Skeletal muscle tissue (tissue), 1 donor: Measurements from ENCODE around the gene IL37. TPM values are rescaled to one million over a fixed set of nuclear protein-coding genes. Genes with fewer than 3 reads are reported as not detected.

Experiments
- total RNA-seq: library from RNA; depleted of rRNA; stranded (reverse); fragments of >200 nt; gene quantifications from one replicate; pipeline ENCODE4 v1.2.3, GENCODE V29; 2014

The IL37 gene
- total RNA-seq, 1 donor from 2014 or later, result not detected

Other genes starting within 250 kb of the IL37 start
- not detected for gene NT5DC4, start 190.1 kb upstream of the IL37 start, total RNA-seq
- 1.0 TPM for gene CKAP2L, start 146.6 kb upstream of the IL37 start, total RNA-seq
- gene IL1A, start 126.7 kb upstream of the IL37 start, total RNA-seq, result not detected
- 1.0 TPM for gene IL1B, start 74.4 kb upstream of the IL37 start, total RNA-seq
- not detected for gene IL36G, start 66.8 kb downstream of the IL37 start, total RNA-seq
- gene IL36A, start 94.3 kb downstream of the IL37 start, total RNA-seq, result not detected
- gene IL36B, start 141.7 kb downstream of the IL37 start, total RNA-seq, result not detected
- gene IL36RN, start 148.0 kb downstream of the IL37 start, total RNA-seq, result not detected
- not detected for gene IL1F10, start 156.8 kb downstream of the IL37 start, total RNA-seq
- not detected for gene IL1RN, start 216.4 kb downstream of the IL37 start, total RNA-seq